HepG2 (cell line): Measurements from ENCODE around the gene WBP1. TPM values are rescaled to one million over a fixed set of nuclear protein-coding genes. Genes with fewer than 3 reads are reported as not detected.

Source experiments
- ESRRA ChIP-seq: sonication (generic); formaldehyde crosslinking; IDR thresholded peaks from 2 replicates; pipeline ENCODE4 v1.5.1; 2020; ENCODE audit warnings: mild to moderate bottlenecking, low read depth, missing genetic modification reagents
- FOXA3 ChIP-seq: IDR thresholded peaks from 2 replicates; pipeline ENCODE4 v1.6.1; 2016; ENCODE audit warnings: missing genetic modification reagents, missing compliant biosample characterization
- GLI4 ChIP-seq: sonication (generic); formaldehyde crosslinking; IDR thresholded peaks from 2 replicates; pipeline ENCODE4 v1.5.1; 2020; ENCODE audit warnings: missing genetic modification reagents, mild to moderate bottlenecking, moderate library complexity, borderline replicate concordance
- HINFP ChIP-seq: sonication (generic); formaldehyde crosslinking; IDR thresholded peaks from 2 replicates; pipeline ENCODE4 v1.4.0; 2020; ENCODE audit warnings: low read depth, mild to moderate bottlenecking, missing genetic modification reagents
- MXD3 ChIP-seq: IDR thresholded peaks from 2 replicates; pipeline ENCODE4 v1.6.1; 2016; ENCODE audit warnings: mild to moderate bottlenecking, missing biosample characterization, missing genetic modification reagents
- PHF5A ChIP-seq: IDR thresholded peaks from one replicate; pipeline ENCODE4 v1.6.1; 2018; ENCODE audit warnings: low read depth, missing genetic modification reagents; ENCODE audit not compliant: unreplicated experiment
- THAP8 ChIP-seq: sonication (generic); formaldehyde crosslinking; IDR thresholded peaks from 2 replicates; pipeline ENCODE4 v1.5.1; 2020; ENCODE audit warnings: missing genetic modification reagents, mild to moderate bottlenecking, borderline replicate concordance
- ZC3H4 ChIP-seq: sonication (generic); formaldehyde crosslinking; IDR thresholded peaks from 2 replicates; pipeline ENCODE4 v1.4.0; 2020; ENCODE audit warnings: missing genetic modification reagents, borderline replicate concordance
- ZNF503 ChIP-seq: sonication (generic); formaldehyde crosslinking; IDR thresholded peaks from 2 replicates; pipeline ENCODE4 v1.4.0; 2020; ENCODE audit warnings: missing genetic modification reagents
- ZNF549 ChIP-seq: sonication (generic); formaldehyde crosslinking; IDR thresholded peaks from 2 replicates; pipeline ENCODE4 v1.5.0; 2020; ENCODE audit warnings: missing genetic modification reagents
- ZNF550 ChIP-seq: sonication (generic); formaldehyde crosslinking; IDR thresholded peaks from 2 replicates; pipeline ENCODE4 v1.4.0; 2020; ENCODE audit warnings: mild to moderate bottlenecking, missing genetic modification reagents, borderline replicate concordance
- ZNF770 ChIP-seq: sonication (generic); formaldehyde crosslinking; IDR thresholded peaks from 2 replicates; pipeline ENCODE4 v1.5.0; 2020; ENCODE audit warnings: mild to moderate bottlenecking, missing genetic modification reagents
- ZNF772 ChIP-seq: sonication (generic); formaldehyde crosslinking; IDR thresholded peaks from 2 replicates; pipeline ENCODE4 v1.5.0; 2020; ENCODE audit warnings: mild to moderate bottlenecking, missing genetic modification reagents
- polyA plus RNA-seq, 8 experiments: library from polyadenylated mRNA; depleted of rRNA in 3 of 8; stranded (reverse) in 7 of 8; unstranded in 1 of 8; fragments of >200 nt; fragmentation: Illumina TruSeq in 4 of 8; extraction: Trizol in 4 of 8; gene quantifications; 2 replicates each; pipeline versions ENCODE4 v1.2.1 to v1.2.3, GENCODE V29; 2011 to 2016; ENCODE audit warnings: low read depth in 4 of 8, missing spikeins in 1 of 8, mixed read lengths in 1 of 8; ENCODE audit not compliant: insufficient read depth in 1 of 8
- total RNA-seq, 5 experiments: library from RNA; depleted of rRNA; stranded (reverse); fragments of >200 nt; fragmentation: Illumina TruSeq; extraction: Trizol; gene quantifications; 2 replicates each; pipeline ENCODE4 v1.2.3, GENCODE V29; 2016; ENCODE audit warnings: low read depth in 1 of 5
- TF ChIP-seq, protein P1 (sequence below): sonication (generic); formaldehyde crosslinking; IDR thresholded peaks from 2 replicates; pipeline ENCODE4 v1.4.0; 2020; ENCODE audit warnings: mild to moderate bottlenecking, missing genetic modification reagents

The WBP1 gene
- total and polyA plus RNA-seq, 2 of the 13 experiments (the other 11 are each of a cell fraction or from before 2014, with no cell fraction given): 38.8 to 85.7 TPM

DNA sequence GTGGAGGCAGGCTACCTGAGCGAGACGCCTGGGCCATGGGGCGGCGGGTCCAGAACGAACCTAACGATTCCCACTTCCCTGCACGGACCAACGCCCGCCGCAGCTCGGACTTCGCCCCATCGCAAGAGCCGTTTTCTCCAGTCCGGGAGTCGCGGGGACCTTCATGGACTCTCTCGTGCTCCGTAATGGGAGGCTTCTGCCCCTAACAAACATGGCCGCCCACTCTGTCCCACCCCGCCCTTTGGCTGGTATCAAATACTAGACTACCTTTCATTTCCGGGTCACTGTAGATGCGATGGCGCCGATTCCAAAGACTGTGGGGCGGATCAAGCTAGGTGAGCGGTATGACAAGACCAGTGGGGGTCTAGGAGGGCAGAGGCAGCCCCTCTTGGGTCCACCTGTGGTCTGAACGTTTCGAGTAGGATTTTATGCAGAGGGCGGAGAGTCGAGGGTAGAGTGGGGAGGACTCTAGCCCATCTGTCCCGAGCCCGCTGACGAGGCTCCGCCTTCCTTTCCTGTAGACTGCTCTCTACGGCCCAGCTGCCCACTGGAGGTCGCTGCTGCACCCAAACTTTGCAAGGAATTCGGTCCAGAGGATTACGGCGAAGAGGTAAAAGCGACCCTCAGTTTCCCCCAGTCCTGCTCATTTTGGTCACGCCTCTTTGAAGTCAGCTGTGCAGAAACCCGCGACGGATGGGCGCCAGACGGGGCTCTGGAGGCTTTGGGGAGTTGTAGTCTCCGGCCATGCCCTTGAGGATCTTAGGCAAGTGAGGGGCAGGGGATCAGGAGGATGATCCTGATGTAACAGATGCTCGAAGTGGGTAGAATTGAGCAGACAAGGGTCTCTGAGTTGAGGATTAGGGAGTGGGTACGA is 24.8 kb downstream of the WBP1 start, which contains the start of the genes CCDC142 and TTC31 (continued):
- TF ChIP-seq THAP8 (CRISPR knock-in tag) (peak; percentile 85; the same call in 1 of the 2 replicates), ZNF549 (CRISPR knock-in tag) (no peak), HINFP (CRISPR knock-in tag) (peak; percentile 97; the same call in 1 of the 2 replicates), FOXA3 (CRISPR knock-in tag) (peak; percentile 43), ZNF772 (0 out of 2 replicates have a peak, but pooled peaks have one; percentile 48), PHF5A (peak; percentile 71), ESRRA (peak; percentile 78), GLI4 (CRISPR knock-in tag) (peak; percentile 95; the same call in 1 of the 2 replicates), ZNF503 (peak; percentile 82; the same call in 1 of the 2 replicates), ZNF770 (CRISPR knock-in tag) (peak; percentile 31; the same call in 1 of the 2 replicates), MXD3 (CRISPR knock-in tag) (peak; percentile 89), ZC3H4 (CRISPR knock-in tag) (peak; percentile 10; the same call in 1 of the 2 replicates), ZNF550 (CRISPR knock-in tag) (no peak; the same call in 1 of the 2 replicates)
- TF ChIP-seq, protein P1, sequence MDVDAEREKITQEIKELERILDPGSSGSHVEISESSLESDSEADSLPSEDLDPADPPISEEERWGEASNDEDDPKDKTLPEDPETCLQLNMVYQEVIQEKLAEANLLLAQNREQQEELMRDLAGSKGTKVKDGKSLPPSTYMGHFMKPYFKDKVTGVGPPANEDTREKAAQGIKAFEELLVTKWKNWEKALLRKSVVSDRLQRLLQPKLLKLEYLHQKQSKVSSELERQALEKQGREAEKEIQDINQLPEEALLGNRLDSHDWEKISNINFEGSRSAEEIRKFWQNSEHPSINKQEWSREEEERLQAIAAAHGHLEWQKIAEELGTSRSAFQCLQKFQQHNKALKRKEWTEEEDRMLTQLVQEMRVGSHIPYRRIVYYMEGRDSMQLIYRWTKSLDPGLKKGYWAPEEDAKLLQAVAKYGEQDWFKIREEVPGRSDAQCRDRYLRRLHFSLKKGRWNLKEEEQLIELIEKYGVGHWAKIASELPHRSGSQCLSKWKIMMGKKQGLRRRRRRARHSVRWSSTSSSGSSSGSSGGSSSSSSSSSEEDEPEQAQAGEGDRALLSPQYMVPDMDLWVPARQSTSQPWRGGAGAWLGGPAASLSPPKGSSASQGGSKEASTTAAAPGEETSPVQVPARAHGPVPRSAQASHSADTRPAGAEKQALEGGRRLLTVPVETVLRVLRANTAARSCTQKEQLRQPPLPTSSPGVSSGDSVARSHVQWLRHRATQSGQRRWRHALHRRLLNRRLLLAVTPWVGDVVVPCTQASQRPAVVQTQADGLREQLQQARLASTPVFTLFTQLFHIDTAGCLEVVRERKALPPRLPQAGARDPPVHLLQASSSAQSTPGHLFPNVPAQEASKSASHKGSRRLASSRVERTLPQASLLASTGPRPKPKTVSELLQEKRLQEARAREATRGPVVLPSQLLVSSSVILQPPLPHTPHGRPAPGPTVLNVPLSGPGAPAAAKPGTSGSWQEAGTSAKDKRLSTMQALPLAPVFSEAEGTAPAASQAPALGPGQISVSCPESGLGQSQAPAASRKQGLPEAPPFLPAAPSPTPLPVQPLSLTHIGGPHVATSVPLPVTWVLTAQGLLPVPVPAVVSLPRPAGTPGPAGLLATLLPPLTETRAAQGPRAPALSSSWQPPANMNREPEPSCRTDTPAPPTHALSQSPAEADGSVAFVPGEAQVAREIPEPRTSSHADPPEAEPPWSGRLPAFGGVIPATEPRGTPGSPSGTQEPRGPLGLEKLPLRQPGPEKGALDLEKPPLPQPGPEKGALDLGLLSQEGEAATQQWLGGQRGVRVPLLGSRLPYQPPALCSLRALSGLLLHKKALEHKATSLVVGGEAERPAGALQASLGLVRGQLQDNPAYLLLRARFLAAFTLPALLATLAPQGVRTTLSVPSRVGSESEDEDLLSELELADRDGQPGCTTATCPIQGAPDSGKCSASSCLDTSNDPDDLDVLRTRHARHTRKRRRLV (CRISPR knock-in tag): peak; percentile 92; the same call in 1 of the 2 replicates
